ENCODE measurements around the gene CORO2B.

DNA sequence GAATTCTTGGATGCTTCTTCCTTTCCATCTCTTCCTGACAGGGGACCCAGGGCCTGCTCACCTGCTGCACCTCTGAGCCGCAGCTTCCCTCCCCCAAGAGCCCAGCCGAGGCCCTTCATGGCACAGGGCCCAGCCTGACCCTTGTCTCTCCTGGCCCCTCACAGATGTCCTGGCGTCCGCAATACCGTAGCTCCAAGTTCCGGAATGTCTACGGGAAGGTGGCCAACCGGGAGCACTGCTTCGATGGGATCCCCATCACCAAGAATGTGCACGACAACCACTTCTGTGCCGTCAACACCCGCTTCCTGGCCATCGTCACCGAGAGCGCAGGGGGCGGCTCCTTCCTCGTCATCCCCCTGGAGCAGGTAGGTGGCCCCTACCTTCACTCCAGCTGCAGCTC, 66.2 kb downstream of the CORO2B start:
- no peak for TF ChIP-seq C11orf30 (IDR thresholded peaks at IDR 0.05; ENCODE audit: low read depth)
- no peak for TF ChIP-seq PHF8 (IDR thresholded peaks at IDR 0.05; ENCODE audit: borderline replicate concordance, low read length)
- no peak for TF ChIP-seq MYC (IDR thresholded peaks at IDR 0.05; ENCODE audit: low read depth, low read length)
- TF ChIP-seq MYC (CRISPR knock-in tag; IDR thresholded peaks at IDR 0.05; ENCODE audit: borderline replicate concordance, low read depth) = no peak
- TF ChIP-seq POLR2A (conservative IDR thresholded peaks at IDR 0.05) = no peak
- TF ChIP-seq AFF1 (IDR thresholded peaks at IDR 0.05; ENCODE audit: low read depth in 1 of 2, partially characterized antibody in 2 of 2) = no peak
- TF ChIP-seq, protein P1, sequence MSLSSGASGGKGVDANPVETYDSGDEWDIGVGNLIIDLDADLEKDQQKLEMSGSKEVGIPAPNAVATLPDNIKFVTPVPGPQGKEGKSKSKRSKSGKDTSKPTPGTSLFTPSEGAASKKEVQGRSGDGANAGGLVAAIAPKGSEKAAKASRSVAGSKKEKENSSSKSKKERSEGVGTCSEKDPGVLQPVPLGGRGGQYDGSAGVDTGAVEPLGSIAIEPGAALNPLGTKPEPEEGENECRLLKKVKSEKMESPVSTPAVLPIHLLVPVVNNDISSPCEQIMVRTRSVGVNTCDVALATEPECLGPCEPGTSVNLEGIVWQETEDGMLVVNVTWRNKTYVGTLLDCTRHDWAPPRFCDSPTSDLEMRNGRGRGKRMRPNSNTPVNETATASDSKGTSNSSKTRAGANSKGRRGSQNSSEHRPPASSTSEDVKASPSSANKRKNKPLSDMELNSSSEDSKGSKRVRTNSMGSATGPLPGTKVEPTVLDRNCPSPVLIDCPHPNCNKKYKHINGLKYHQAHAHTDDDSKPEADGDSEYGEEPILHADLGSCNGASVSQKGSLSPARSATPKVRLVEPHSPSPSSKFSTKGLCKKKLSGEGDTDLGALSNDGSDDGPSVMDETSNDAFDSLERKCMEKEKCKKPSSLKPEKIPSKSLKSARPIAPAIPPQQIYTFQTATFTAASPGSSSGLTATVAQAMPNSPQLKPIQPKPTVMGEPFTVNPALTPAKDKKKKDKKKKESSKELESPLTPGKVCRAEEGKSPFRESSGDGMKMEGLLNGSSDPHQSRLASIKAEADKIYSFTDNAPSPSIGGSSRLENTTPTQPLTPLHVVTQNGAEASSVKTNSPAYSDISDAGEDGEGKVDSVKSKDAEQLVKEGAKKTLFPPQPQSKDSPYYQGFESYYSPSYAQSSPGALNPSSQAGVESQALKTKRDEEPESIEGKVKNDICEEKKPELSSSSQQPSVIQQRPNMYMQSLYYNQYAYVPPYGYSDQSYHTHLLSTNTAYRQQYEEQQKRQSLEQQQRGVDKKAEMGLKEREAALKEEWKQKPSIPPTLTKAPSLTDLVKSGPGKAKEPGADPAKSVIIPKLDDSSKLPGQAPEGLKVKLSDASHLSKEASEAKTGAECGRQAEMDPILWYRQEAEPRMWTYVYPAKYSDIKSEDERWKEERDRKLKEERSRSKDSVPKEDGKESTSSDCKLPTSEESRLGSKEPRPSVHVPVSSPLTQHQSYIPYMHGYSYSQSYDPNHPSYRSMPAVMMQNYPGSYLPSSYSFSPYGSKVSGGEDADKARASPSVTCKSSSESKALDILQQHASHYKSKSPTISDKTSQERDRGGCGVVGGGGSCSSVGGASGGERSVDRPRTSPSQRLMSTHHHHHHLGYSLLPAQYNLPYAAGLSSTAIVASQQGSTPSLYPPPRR (CRISPR knock-in tag; IDR thresholded peaks at IDR 0.05; ENCODE audit: borderline replicate concordance) = no peak
- TF ChIP-seq ZNF766 (CRISPR knock-in tag; conservative IDR thresholded peaks at IDR 0.05) = no peak
- TF ChIP-seq UBTF (IDR thresholded peaks at IDR 0.05; ENCODE audit: borderline replicate concordance in 1 of 2, low read depth in 2 of 2, low read length in 2 of 2) = no peak

All from K562 (cell line).